ENCODE data around the gene CLPTM1L.
"Not testable (repeated sequence)": the region's sequence is repeated elsewhere in the genome, so short reads cannot be mapped to it uniquely, and the experiment has no call there.

CLPTM1L gene

GRCh38 chr5:1380011-1380817 lies 35.3 kb upstream of the CLPTM1L start:
- DNase-seq (ENCODE audit: low read depth in 3 of 3), result peak in 2 of 3 donors; percentile 8 to 33

- DNase-seq (ENCODE audit: low read depth in 3 of 3), result no peak
These were observed 34.2 kb upstream of the CLPTM1L start for GRCh38 chr5:1378866-1379659.

DNA sequence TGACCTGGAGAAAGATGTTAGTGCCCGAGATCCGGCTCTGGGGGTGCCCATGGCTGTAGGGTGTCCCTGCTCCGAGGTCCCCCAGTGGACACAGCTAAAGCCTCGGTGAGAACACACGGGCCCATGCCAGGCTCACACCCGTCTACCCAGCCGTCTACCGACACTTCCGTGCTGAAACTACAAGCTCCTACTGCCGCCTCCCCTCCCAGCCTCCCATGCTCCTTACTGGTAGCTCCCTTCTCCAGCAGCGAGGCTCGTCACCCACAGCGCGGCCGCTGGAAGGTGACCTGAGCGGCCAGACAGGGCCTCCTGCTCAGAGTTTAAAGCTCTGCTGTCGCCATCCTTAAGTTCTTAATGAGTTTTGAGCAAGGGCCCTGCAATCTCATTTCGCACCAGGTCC lies 33.2 kb upstream of the CLPTM1L start:
- no peak for DNase-seq (ENCODE audit: low read depth in 3 of 3)

GRCh38 chr5:1376981-1377380 lies 32.1 kb upstream of the CLPTM1L start:
- DNase-seq (ENCODE audit: low read depth in 3 of 3), result no peak

GRCh38 chr5:1375871-1376810 lies 31.2 kb upstream of the CLPTM1L start:
- no peak for DNase-seq (ENCODE audit: low read depth in 3 of 3)

- no peak for DNase-seq (ENCODE audit: low read depth in 3 of 3)
These were observed 29.8 kb upstream of the CLPTM1L start for GRCh38 chr5:1374679-1375055.

- no peak for DNase-seq (ENCODE audit: low read depth in 3 of 3)
These were observed 29.3 kb upstream of the CLPTM1L start for GRCh38 chr5:1374030-1374678.

GRCh38 chr5:1371972-1372342 lies 27.1 kb upstream of the CLPTM1L start:
- not testable (repeated sequence) for DNase-seq (ENCODE audit: low read depth in 3 of 3)

DNA sequence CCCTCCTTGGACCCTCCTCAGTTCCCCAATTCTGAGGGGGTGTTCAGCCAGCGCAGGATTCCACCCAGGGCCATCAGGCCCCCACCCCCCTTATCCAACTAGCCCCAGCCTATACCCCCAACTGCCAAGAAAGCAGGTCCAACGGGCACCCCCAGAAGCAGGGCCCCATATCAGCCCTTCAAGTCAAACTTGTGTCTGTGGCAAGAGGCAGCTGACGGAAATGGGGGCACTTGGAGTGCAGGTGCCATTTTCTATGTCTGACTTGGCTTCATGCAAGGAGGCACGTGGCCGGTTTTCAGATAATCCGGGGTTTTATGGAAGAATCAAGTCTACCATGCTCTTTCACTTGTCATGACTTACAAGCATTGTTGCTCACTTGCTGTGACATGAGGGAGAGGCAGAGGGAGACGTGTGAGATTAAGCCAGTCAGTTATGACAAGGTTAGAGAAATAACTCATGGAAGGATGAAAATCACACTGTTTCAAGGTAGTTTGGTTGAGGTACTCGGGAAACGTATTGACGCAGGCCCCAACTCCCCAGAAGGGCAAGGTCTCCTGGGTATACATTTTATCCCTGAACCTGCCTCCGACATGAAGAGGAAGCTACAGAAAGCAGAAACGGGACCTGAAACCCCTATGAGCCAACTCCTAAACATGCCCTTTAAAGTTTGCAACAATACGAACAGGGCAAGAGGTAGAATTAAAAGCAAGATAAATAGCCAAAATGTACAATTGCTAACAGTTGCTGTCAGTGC lies 26.5 kb upstream of the CLPTM1L start:
- DNase-seq (ENCODE audit: low read depth in 3 of 3), result no peak

- DNase-seq (ENCODE audit: low read depth in 3 of 3), result no peak
These were observed 25.1 kb upstream of the CLPTM1L start for GRCh38 chr5:1370006-1370405.

DNA sequence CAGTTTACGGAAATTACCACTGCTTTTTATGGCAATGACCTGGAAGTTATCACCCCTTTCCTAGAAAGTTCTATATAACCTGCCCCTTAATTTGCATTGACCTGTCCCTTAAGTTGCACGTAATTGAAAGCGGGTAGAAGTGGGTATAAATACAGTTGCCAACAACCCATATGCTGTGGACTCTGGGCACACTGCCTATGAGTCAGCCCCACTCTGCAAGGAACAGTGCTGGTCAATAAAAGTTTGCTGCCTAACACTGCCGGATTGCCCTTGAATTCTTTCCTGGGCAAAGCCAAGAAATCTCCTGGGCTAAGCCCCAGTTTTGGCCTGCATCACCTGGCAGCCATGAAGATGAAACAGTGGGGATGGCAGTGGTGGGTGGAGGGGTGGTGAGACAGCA lies 23.9 kb upstream of the CLPTM1L start:
- no peak for DNase-seq (ENCODE audit: low read depth in 3 of 3)

GRCh38 chr5:1368236-1368635 lies 23.3 kb upstream of the CLPTM1L start:
- DNase-seq (ENCODE audit: low read depth in 3 of 3), result no peak

DNA sequence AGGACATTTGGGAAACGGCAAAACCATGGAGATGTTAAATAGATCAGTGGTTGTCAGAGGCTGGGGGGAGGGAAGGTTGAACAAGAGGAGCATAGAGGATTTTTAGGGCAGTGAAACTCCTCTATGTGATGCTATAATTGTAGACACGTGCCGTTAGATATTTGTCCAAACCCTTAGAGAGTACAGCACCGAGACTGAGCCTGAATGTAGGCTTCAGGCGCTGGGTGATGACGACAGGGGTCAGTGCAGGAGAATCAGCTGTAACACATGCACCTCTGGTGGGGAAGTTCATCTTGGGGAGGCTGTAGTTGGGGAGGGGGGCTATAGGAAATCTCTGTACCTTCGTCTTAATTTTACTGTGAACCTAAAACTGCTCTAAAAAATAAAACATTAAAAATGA lies 22.2 kb upstream of the CLPTM1L start:
- DNase-seq (ENCODE audit: low read depth in 3 of 3), result no peak

GRCh38 chr5:1366514-1366913 lies 21.6 kb upstream of the CLPTM1L start:
- no peak for DNase-seq (ENCODE audit: low read depth in 3 of 3)

- no peak for DNase-seq (ENCODE audit: low read depth in 3 of 3)
These were observed 19.3 kb upstream of the CLPTM1L start for GRCh38 chr5:1364211-1364610.

GRCh38 chr5:1363581-1363980 lies 18.7 kb upstream of the CLPTM1L start:
- DNase-seq (ENCODE audit: low read depth in 3 of 3), result no peak

- no peak for DNase-seq (ENCODE audit: low read depth in 3 of 3)
These were observed 18.3 kb upstream of the CLPTM1L start for GRCh38 chr5:1363160-1363559.

DNA sequence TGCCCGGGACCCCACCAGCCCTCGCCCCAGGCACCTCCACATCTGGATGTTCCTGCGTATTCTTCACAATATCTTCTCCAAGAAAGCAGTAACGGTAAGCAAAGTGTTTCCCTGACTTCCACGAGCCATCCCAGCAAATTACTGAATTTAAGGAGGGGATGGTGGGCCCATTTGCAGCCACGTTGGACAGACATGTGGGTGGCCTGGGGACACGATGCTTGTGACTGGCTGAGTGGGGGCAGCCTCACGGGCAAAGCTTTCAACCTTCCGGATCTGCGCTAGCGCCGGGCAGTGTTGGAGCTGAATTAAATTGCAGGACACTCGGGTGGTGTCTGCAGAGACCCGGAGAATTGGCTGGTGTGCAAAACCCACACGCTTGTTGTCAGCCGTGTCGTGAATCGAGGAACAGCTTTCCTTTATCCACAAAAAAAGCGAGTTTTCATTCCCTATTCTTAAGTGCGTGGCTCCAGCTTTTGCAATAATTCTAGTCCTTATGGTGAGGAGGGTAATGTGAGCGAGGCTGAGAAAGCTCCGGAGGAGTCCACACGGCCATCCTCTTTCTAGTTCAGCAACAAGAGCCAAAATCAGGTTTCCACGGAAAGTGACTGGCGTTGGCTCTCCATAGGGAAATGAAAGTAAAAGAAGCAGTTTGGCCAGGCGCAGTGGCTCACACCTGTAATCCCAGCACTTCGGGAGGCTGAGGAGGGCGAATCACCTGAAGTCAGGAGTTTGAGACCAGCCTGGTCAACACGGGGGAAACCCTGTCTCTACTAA lies 17.5 kb upstream of the CLPTM1L start:
- DNase-seq (ENCODE audit: low read depth in 3 of 3), result no peak

- no peak for DNase-seq (ENCODE audit: low read depth in 3 of 3)
These were observed 16.0 kb upstream of the CLPTM1L start for GRCh38 chr5:1360861-1361260.

DNA sequence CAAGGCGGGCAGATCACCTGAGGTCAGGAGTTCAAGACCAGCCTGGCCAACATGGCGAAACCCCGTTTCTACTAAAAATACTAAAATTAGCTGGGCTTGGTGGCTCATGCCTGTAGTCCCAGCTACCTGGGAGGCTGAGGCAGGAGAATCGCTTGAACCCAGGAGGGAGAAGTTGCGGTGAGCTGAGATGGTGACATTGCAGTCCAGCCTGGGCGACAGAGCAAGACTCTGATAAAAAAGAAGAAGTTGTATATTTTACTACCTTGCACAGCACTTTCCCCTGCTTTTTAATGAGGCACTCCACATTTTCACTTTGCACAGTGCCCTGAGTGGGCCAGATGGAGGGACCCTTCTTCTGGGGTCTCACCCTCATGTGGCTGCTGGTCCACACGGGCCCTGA lies 15.5 kb upstream of the CLPTM1L start:
- DNase-seq (ENCODE audit: low read depth in 3 of 3), result not testable (repeated sequence)

Measured in stimulated activated CD4-positive, alpha-beta T cell treated with anti-CD3 and anti-CD28 coated beads, TNF-alpha, amount 100 ng/mL, for 48 hours (primary cell).